GM23338 (cell line): ENCODE results near the gene DNMT1.

Source experiments
- CTCF ChIP-seq, 2 experiments: fragments of 200-600 bp in 1 of 2; sonication (generic) in 1 of 2; conservative IDR thresholded peaks; 2 replicates each; pipeline versions ENCODE4 v1.5.1 to v1.6.1; 2016 to 2017; ENCODE audit warnings: antibody characterized with exemption in 2 of 2, low read depth in 2 of 2, mild to moderate bottlenecking in 2 of 2, moderate library complexity in 1 of 2
- EZH2 ChIP-seq: fragments of 200-600 bp; sonication (generic); IDR thresholded peaks from one replicate; pipeline ENCODE4 v1.8.0; 2017; ENCODE audit warnings: antibody characterized with exemption, mild to moderate bottlenecking, low read depth; ENCODE audit not compliant: unreplicated experiment
- EZH2phosphoT487 ChIP-seq: fragments of 200-600 bp; sonication (generic); IDR thresholded peaks from one replicate; pipeline ENCODE4 v1.8.1; 2018; ENCODE audit warnings: antibody characterized with exemption; ENCODE audit not compliant: unreplicated experiment
- NANOG ChIP-seq: IDR thresholded peaks from 2 replicates; pipeline ENCODE4 v1.6.1; 2016; ENCODE audit warnings: antibody characterized with exemption, borderline replicate concordance
- POLR2AphosphoS5 ChIP-seq: IDR thresholded peaks from 2 replicates; pipeline ENCODE4 v1.6.1; 2016; ENCODE audit warnings: antibody characterized with exemption, low read depth
- REST ChIP-seq: IDR thresholded peaks from one replicate; pipeline ENCODE4 v1.6.1; 2018; ENCODE audit warnings: antibody characterized with exemption; ENCODE audit not compliant: unreplicated experiment
- ZNF114 ChIP-seq: fragments of 250-450 bp; sonication (Bioruptor Pico); IDR thresholded peaks from 2 replicates; pipeline ENCODE4 v1.5.0; 2020; ENCODE audit warnings: mild to moderate bottlenecking, moderate library complexity

GRCh38 chr19:10116085-10116865 lies 78.5 kb downstream of the DNMT1 start:
- no peak for TF ChIP-seq CTCF (conservative IDR thresholded peaks at IDR 0.05; ENCODE audit: low read depth in 2 of 2)
- TF ChIP-seq EZH2, result no peak
- TF ChIP-seq NANOG, result no peak
- TF ChIP-seq EZH2phosphoT487, result no peak
- TF ChIP-seq POLR2AphosphoS5, result no peak
- no peak for TF ChIP-seq ZNF114
- no peak for TF ChIP-seq REST
